Left lobe of liver (tissue), 2 donors: Measurements from ENCODE around the gene MIAT. TPM values are rescaled to one million over a fixed set of nuclear protein-coding genes. Genes with fewer than 3 reads are reported as not detected.

Experiments
- ATAC-seq: fragments of 200-7000 bp; cut with Tn5 transposase; one replicate; pipeline ENCODE4 v1.9.1; 2020; ENCODE audit warnings: mild to moderate bottlenecking, moderate library complexity
- DNase-seq: peaks from one replicate; pipeline ENCODE4 v3.0.0-alpha.2; 2020; ENCODE audit warnings: low spot score
- total RNA-seq: library from RNA; stranded (reverse); gene quantifications from one replicate; pipeline ENCODE4 v1.2.1, GENCODE V29; 2021
- donor health status: DM: no; HTN: no; CAD: no; lungs with moderate emphysema.
- donor health status: DM: no; HTN: yes; CAD: no.

The MIAT gene
- total RNA-seq, 1 donor from 2014 or later: 0.60 TPM

GRCh38 chr22:26665813-26666231, 8.4 kb downstream of the MIAT start:
- DNase-seq (no peak), ATAC-seq (no peak)

- DNase-seq: no peak
- no peak for ATAC-seq
Measured at GRCh38 chr22:26667140-26667539, 9.8 kb downstream of the MIAT start.

GRCh38 chr22:26669060-26669481, 11.7 kb downstream of the MIAT start:
- ATAC-seq (no peak), DNase-seq (no peak)

GRCh38 chr22:26670459-26670858, 13.1 kb downstream of the MIAT start:
- no peak for ATAC-seq

GRCh38 chr22:26671317-26672059, 14.1 kb downstream of the MIAT start:
- no peak for ATAC-seq
- peak; percentile 60 for DNase-seq

More at GRCh38 chr22:26670459-26670858, 13.1 kb downstream of the MIAT start:
- no peak for DNase-seq

GRCh38 chr22:26672060-26672471, 14.7 kb downstream of the MIAT start:
- DNase-seq (no peak), ATAC-seq (no peak)

GRCh38 chr22:26672590-26673468, 15.4 kb downstream of the MIAT start:
- DNase-seq (peak; percentile 89), ATAC-seq (peak; percentile 93)

GRCh38 chr22:26673486-26673885, 16.1 kb downstream of the MIAT start:
- no peak for DNase-seq
- no peak for ATAC-seq

- ATAC-seq: no peak
- no peak for DNase-seq
Measured at GRCh38 chr22:26674211-26675190, 17.1 kb downstream of the MIAT start.

GRCh38 chr22:26675687-26676268, 18.4 kb downstream of the MIAT start:
- no peak for ATAC-seq
- DNase-seq: no peak

- DNase-seq (no peak), ATAC-seq (no peak)
Measured at GRCh38 chr22:26677217-26677616, 19.8 kb downstream of the MIAT start.

GRCh38 chr22:26679003-26679629, 21.7 kb downstream of the MIAT start:
- peak; percentile 74 for DNase-seq
- ATAC-seq: peak; percentile 99

- DNase-seq (no peak), ATAC-seq (no peak)
Measured at GRCh38 chr22:26680485-26680884, 23.1 kb downstream of the MIAT start.

- ATAC-seq: no peak
- DNase-seq: no peak
Measured at GRCh38 chr22:26681395-26681821, 24.0 kb downstream of the MIAT start.

- DNase-seq (no peak), ATAC-seq (no peak)
Measured at GRCh38 chr22:26684168-26684567, 26.8 kb downstream of the MIAT start.

GRCh38 chr22:26685601-26686000, 28.2 kb downstream of the MIAT start:
- ATAC-seq (no peak), DNase-seq (no peak)

- no peak for ATAC-seq
- DNase-seq: no peak
Measured at GRCh38 chr22:26687439-26687838, 30.1 kb downstream of the MIAT start.

GRCh38 chr22:26689513-26690301, 32.3 kb downstream of the MIAT start:
- no peak for DNase-seq
- ATAC-seq: no peak
